Kidney epithelial cell (primary cell): ENCODE results near the gene ACSF3. TPM values are rescaled to one million over a fixed set of nuclear protein-coding genes. Genes with fewer than 3 reads are reported as not detected.

ENCODE experiments used
- DNase-seq: peaks from one replicate; pipeline ENCODE4 v3.0.0-alpha.2; 2010; ENCODE audit warnings: low read depth
- H3K27me3 ChIP-seq: 2 replicates; pipeline ENCODE4 v1.6.0; 2011; ENCODE audit warnings: low read length; ENCODE audit not compliant: control insufficient read depth, insufficient read depth
- H3K36me3 ChIP-seq: 2 replicates; pipeline ENCODE4 v1.5.1; 2011; ENCODE audit warnings: low read length; ENCODE audit not compliant: control insufficient read depth, insufficient read depth
- H3K4me3 ChIP-seq: 2 replicates; pipeline ENCODE4 v1.5.1; 2011; ENCODE audit warnings: low read depth, mild to moderate bottlenecking, control low read depth, low read length
- CTCF ChIP-seq: IDR thresholded peaks from 2 replicates; pipeline ENCODE4 v1.5.1; 2011; ENCODE audit warnings: mild to moderate bottlenecking, moderate library complexity, low read length, control low read depth, inconsistent platforms; ENCODE audit not compliant: insufficient read depth, poor library complexity, severe bottlenecking
- total RNA-seq: library from RNA; depleted of rRNA; stranded (reverse); fragments of >200 nt; gene quantifications from 2 replicates; pipeline ENCODE4 v1.2.3, GENCODE V29; 2015

ACSF3 gene
- total RNA-seq, 1 donor from 2014 or later, result 36.9 TPM

- no peak overlapping the region for H3K4me3 ChIP-seq
- DNase-seq, result no peak
- TF ChIP-seq CTCF, result no peak
- no peaks in the 10 kb centered on the region for H3K27me3 ChIP-seq
- H3K36me3 ChIP-seq, result peaks cover 2% of the 10 kb centered on the region
Observed at GRCh38 chr16:89117227-89117974, 23.7 kb downstream of the ACSF3 start.

DNA sequence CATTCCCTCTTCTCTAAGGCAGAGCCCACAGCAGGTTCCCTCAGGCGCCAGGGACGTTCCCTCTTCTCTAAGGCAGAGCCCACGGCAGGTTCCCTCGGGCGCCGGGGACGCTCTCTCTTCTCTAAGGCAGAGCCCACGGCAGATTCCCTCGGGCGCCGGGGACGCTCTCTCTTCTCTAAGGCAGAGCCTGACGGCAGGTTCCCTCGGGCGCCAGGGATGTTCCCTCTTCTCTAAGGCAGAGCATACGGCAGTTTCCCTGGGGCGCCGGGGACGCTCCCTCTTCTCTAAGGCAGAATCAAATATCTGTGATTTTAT lies 24.3 kb downstream of the ACSF3 start:
- no peak for TF ChIP-seq CTCF

DNA sequence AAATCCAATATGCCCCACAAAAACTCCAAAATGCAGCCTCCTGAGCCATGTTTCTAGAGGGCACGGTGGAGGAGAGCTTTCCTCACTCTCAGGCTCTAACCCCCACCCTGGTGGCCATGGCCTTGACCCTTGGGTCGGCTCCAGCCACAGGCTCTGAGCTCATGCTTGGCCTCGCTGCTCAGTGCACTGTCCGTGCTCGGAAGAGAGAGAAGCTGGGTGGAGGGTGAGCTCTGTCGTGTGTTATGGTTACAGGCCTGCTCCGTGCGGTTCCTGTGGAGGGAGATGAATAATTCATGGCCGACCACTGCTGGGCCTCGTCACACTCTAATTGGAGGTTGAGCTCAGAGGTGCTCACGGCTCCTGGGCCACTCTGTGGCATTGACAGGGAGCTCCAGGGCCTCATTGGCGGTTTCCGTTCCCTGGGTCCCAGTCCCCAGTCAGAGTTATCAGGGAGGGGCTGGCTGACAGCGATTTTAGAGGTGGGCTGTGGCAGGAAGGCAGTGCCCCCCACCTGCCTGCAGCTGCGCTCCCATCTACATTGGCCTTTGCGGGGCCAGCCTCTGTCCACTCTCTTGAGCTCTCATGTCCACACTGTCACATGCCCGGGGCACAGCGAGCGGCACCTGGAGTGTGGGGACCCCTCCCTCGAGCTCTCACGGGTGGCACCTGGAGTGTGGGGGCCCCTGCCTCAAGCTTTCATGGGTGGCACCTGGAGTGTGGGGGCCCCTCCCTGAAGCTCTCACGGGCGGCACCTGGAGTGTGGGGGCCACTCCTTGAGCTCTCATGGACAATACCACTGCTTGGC lies 24.9 kb downstream of the ACSF3 start:
- Histone ChIP-seq H3K4me3 (no peak overlapping the region), H3K36me3 (peaks cover 1% of the 10 kb centered on the region), H3K27me3 (no peaks in the 10 kb centered on the region)
- DNase-seq, result no peak
- TF ChIP-seq CTCF, result no peak

More for the DNA sequence above, 24.3 kb downstream of the ACSF3 start:
- no peak for DNase-seq
- no peaks in the 10 kb centered on the region for H3K27me3 ChIP-seq
- H3K4me3 ChIP-seq, result no peak overlapping the region
- peaks cover 1% of the 10 kb centered on the region for H3K36me3 ChIP-seq

GRCh38 chr16:89119166-89119621 lies 25.5 kb downstream of the ACSF3 start:
- H3K36me3 ChIP-seq, result peaks cover 1% of the 10 kb centered on the region
- no peak for TF ChIP-seq CTCF
- no peaks in the 10 kb centered on the region for H3K27me3 ChIP-seq
- DNase-seq, result no peak
- no peak overlapping the region for H3K4me3 ChIP-seq

GRCh38 chr16:89119661-89120141 lies 26.0 kb downstream of the ACSF3 start:
- peaks cover 1% of the 10 kb centered on the region for H3K36me3 ChIP-seq
- no peak for DNase-seq
- no peak overlapping the region for H3K4me3 ChIP-seq
- no peak for TF ChIP-seq CTCF
- H3K27me3 ChIP-seq, result no peaks in the 10 kb centered on the region
